GM12865 (cell line): ENCODE results near the gene TUBGCP6.
"Not testable (repeated sequence)": the region's sequence is repeated elsewhere in the genome, so short reads cannot be mapped to it uniquely, and the experiment has no call there.

Source experiments
- DNase-seq: peaks from one replicate; pipeline ENCODE4 v3.0.0; 2010; ENCODE audit warnings: low read depth
- H3K4me3 ChIP-seq: 2 replicates; pipeline ENCODE4 v1.5.1; 2011; ENCODE audit warnings: mild to moderate bottlenecking, low read depth, low read length, control low read depth
- CTCF ChIP-seq: IDR thresholded peaks from 2 replicates; pipeline ENCODE4 v1.5.1; 2011; ENCODE audit warnings: low read length, control low read depth, low read depth, inconsistent platforms; ENCODE audit not compliant: insufficient read depth; ENCODE audit errors: missing control alignments

The TUBGCP6 gene

GRCh38 chr22:50274311-50274710 is 29.5 kb upstream of the TUBGCP6 start:
- H3K4me3 ChIP-seq: no peak overlapping the region
- TF ChIP-seq CTCF: peak; percentile 40
- peak; percentile 71 for DNase-seq

- DNase-seq, H3K4me3 ChIP-seq: not testable (repeated sequence)
Measured at GRCh38 chr22:50273781-50274180, 29.0 kb upstream of the TUBGCP6 start.

GRCh38 chr22:50273352-50273751 is 28.5 kb upstream of the TUBGCP6 start:
- DNase-seq, H3K4me3 ChIP-seq: not testable (repeated sequence)

- H3K4me3 ChIP-seq: no peak overlapping the region
- DNase-seq: no peak
- no peak for TF ChIP-seq CTCF
Measured at GRCh38 chr22:50272044-50272802, 27.4 kb upstream of the TUBGCP6 start.

- peak; percentile 72 for DNase-seq
- peak overlapping the region; percentile 64 for H3K4me3 ChIP-seq
- TF ChIP-seq CTCF: peak; percentile 28
Measured at GRCh38 chr22:50271519-50271970, 26.7 kb upstream of the TUBGCP6 start.

GRCh38 chr22:50270666-50271394 is 26.0 kb upstream of the TUBGCP6 start:
- no peak for TF ChIP-seq CTCF
- peak; percentile 76 for DNase-seq
- peak overlapping the region; percentile 64 for H3K4me3 ChIP-seq

GRCh38 chr22:50269970-50270665 is 25.3 kb upstream of the TUBGCP6 start, which contains the start of gene MAPK11:
TSS of gene MAPK11 (minus strand) at chr22:50270380. CDS start at chr22:50270292, 88 bp downstream.
- H3K4me3 ChIP-seq: peak within 1 kb of the TSS; percentile 64
- no peak for TF ChIP-seq CTCF
- peak; percentile 77 for DNase-seq
